ENCODE data around the gene L3MBTL4.

The L3MBTL4 gene

GRCh38 chr18:6367208-6367607 lies 47.5 kb downstream of the L3MBTL4 start:
- DNase-seq (ENCODE audit: insufficient read length, low spot score) (no peak), FAIRE-seq (no peak)
- TF ChIP-seq TAF1 (IDR thresholded peaks at IDR 0.05; ENCODE audit: low read depth, low read length) (no peak), POU2F2 (IDR thresholded peaks at IDR 0.05; ENCODE audit: low read depth, low read length) (no peak), SPI1 (IDR thresholded peaks at IDR 0.05; ENCODE audit: low read depth, low read length) (no peak), PAX5 (IDR thresholded peaks at IDR 0.05; ENCODE audit: insufficient read depth, low read length, severe bottlenecking) (no peak), POLR2AphosphoS5 (IDR thresholded peaks at IDR 0.05; ENCODE audit: low read depth, low read length) (no peak), POLR2A (IDR thresholded peaks at IDR 0.05; ENCODE audit: low read depth, low read length) (no peak)

- no peak for TF ChIP-seq PAX5 (IDR thresholded peaks at IDR 0.05; ENCODE audit: insufficient read depth, low read length, severe bottlenecking)
- no peak for TF ChIP-seq POLR2AphosphoS5 (IDR thresholded peaks at IDR 0.05; ENCODE audit: low read depth, low read length)
- no peak for TF ChIP-seq TAF1 (IDR thresholded peaks at IDR 0.05; ENCODE audit: low read depth, low read length)
- no peak for TF ChIP-seq SPI1 (IDR thresholded peaks at IDR 0.05; ENCODE audit: low read depth, low read length)
- no peak for TF ChIP-seq POLR2A (IDR thresholded peaks at IDR 0.05; ENCODE audit: low read depth, low read length)
- TF ChIP-seq POU2F2 (IDR thresholded peaks at IDR 0.05; ENCODE audit: low read depth, low read length), result no peak
- FAIRE-seq, result no peak
- DNase-seq (ENCODE audit: insufficient read length, low spot score), result no peak
Observed at GRCh38 chr18:6366776-6367175, 47.9 kb downstream of the L3MBTL4 start.

- DNase-seq (ENCODE audit: insufficient read length, low spot score), result no peak
- no peak for FAIRE-seq
- TF ChIP-seq SPI1 (IDR thresholded peaks at IDR 0.05; ENCODE audit: low read depth, low read length), result no peak
- no peak for TF ChIP-seq POLR2A (IDR thresholded peaks at IDR 0.05; ENCODE audit: low read depth, low read length)
- TF ChIP-seq PAX5 (IDR thresholded peaks at IDR 0.05; ENCODE audit: insufficient read depth, low read length, severe bottlenecking), result no peak
- no peak for TF ChIP-seq TAF1 (IDR thresholded peaks at IDR 0.05; ENCODE audit: low read depth, low read length)
- TF ChIP-seq POLR2AphosphoS5 (IDR thresholded peaks at IDR 0.05; ENCODE audit: low read depth, low read length), result no peak
- no peak for TF ChIP-seq POU2F2 (IDR thresholded peaks at IDR 0.05; ENCODE audit: low read depth, low read length)
Observed at GRCh38 chr18:6365385-6365784, 49.3 kb downstream of the L3MBTL4 start.

- DNase-seq (ENCODE audit: insufficient read length, low spot score) (no peak), FAIRE-seq (no peak)
- TF ChIP-seq SPI1 (IDR thresholded peaks at IDR 0.05; ENCODE audit: low read depth, low read length) (peak; percentile 24; the same call in 1 of the 2 replicates), PAX5 (IDR thresholded peaks at IDR 0.05; ENCODE audit: insufficient read depth, low read length, severe bottlenecking) (no peak)
Observed at GRCh38 chr18:6363216-6363615, 51.5 kb downstream of the L3MBTL4 start.

- DNase-seq (ENCODE audit: insufficient read length, low spot score) (no peak), FAIRE-seq (no peak)
- TF ChIP-seq TAF1 (IDR thresholded peaks at IDR 0.05; ENCODE audit: low read depth, low read length) (no peak), SPI1 (IDR thresholded peaks at IDR 0.05; ENCODE audit: low read depth, low read length) (no peak), POU2F2 (IDR thresholded peaks at IDR 0.05; ENCODE audit: low read depth, low read length) (no peak), POLR2A (IDR thresholded peaks at IDR 0.05; ENCODE audit: low read depth, low read length) (no peak), PAX5 (IDR thresholded peaks at IDR 0.05; ENCODE audit: insufficient read depth, low read length, severe bottlenecking) (no peak), POLR2AphosphoS5 (IDR thresholded peaks at IDR 0.05; ENCODE audit: low read depth, low read length) (no peak)
Observed at GRCh38 chr18:6362559-6363129, 52.1 kb downstream of the L3MBTL4 start.

- DNase-seq (ENCODE audit: insufficient read length, low spot score), result no peak
- TF ChIP-seq POU2F2 (IDR thresholded peaks at IDR 0.05; ENCODE audit: low read depth, low read length) (no peak), SPI1 (IDR thresholded peaks at IDR 0.05; ENCODE audit: low read depth, low read length) (no peak), TAF1 (IDR thresholded peaks at IDR 0.05; ENCODE audit: low read depth, low read length) (no peak), POLR2A (IDR thresholded peaks at IDR 0.05; ENCODE audit: low read depth, low read length) (no peak), POLR2AphosphoS5 (IDR thresholded peaks at IDR 0.05; ENCODE audit: low read depth, low read length) (no peak), PAX5 (IDR thresholded peaks at IDR 0.05; ENCODE audit: insufficient read depth, low read length, severe bottlenecking) (no peak)
- FAIRE-seq, result no peak
Observed at GRCh38 chr18:6357668-6358067, 57.0 kb downstream of the L3MBTL4 start.

- TF ChIP-seq TAF1 (IDR thresholded peaks at IDR 0.05; ENCODE audit: low read depth, low read length), result no peak
- no peak for TF ChIP-seq POLR2AphosphoS5 (IDR thresholded peaks at IDR 0.05; ENCODE audit: low read depth, low read length)
- TF ChIP-seq POLR2A (IDR thresholded peaks at IDR 0.05; ENCODE audit: low read depth, low read length), result no peak
- TF ChIP-seq SPI1 (IDR thresholded peaks at IDR 0.05; ENCODE audit: low read depth, low read length), result no peak
- no peak for TF ChIP-seq PAX5 (IDR thresholded peaks at IDR 0.05; ENCODE audit: insufficient read depth, low read length, severe bottlenecking)
- no peak for TF ChIP-seq POU2F2 (IDR thresholded peaks at IDR 0.05; ENCODE audit: low read depth, low read length)
- FAIRE-seq, result no peak
Observed at GRCh38 chr18:6355789-6356589, 58.7 kb downstream of the L3MBTL4 start.

GRCh38 chr18:6352275-6352674 lies 62.4 kb downstream of the L3MBTL4 start:
- TF ChIP-seq TAF1 (IDR thresholded peaks at IDR 0.05; ENCODE audit: low read depth, low read length) (no peak), POLR2A (IDR thresholded peaks at IDR 0.05; ENCODE audit: low read depth, low read length) (no peak), POU2F2 (IDR thresholded peaks at IDR 0.05; ENCODE audit: low read depth, low read length) (no peak), SPI1 (IDR thresholded peaks at IDR 0.05; ENCODE audit: low read depth, low read length) (no peak), POLR2AphosphoS5 (IDR thresholded peaks at IDR 0.05; ENCODE audit: low read depth, low read length) (no peak), PAX5 (IDR thresholded peaks at IDR 0.05; ENCODE audit: insufficient read depth, low read length, severe bottlenecking) (no peak)
- FAIRE-seq (no peak), DNase-seq (ENCODE audit: insufficient read length, low spot score) (no peak)

More at GRCh38 chr18:6355789-6356589, 58.7 kb downstream of the L3MBTL4 start:
- DNase-seq (ENCODE audit: insufficient read length, low spot score), result no peak

GRCh38 chr18:6342990-6343389 lies 71.7 kb downstream of the L3MBTL4 start:
- no peak for DNase-seq (ENCODE audit: insufficient read length, low spot score)
- no peak for TF ChIP-seq POLR2A (IDR thresholded peaks at IDR 0.05; ENCODE audit: low read depth, low read length)
- no peak for TF ChIP-seq SPI1 (IDR thresholded peaks at IDR 0.05; ENCODE audit: low read depth, low read length)
- TF ChIP-seq POLR2AphosphoS5 (IDR thresholded peaks at IDR 0.05; ENCODE audit: low read depth, low read length), result no peak
- no peak for TF ChIP-seq POU2F2 (IDR thresholded peaks at IDR 0.05; ENCODE audit: low read depth, low read length)
- no peak for TF ChIP-seq TAF1 (IDR thresholded peaks at IDR 0.05; ENCODE audit: low read depth, low read length)
- no peak for TF ChIP-seq PAX5 (IDR thresholded peaks at IDR 0.05; ENCODE audit: insufficient read depth, low read length, severe bottlenecking)
- FAIRE-seq, result no peak

All from GM12891 (cell line).